ENCODE results near the gene FA2H.
A peak's percentile ranks its signal among the peaks of the same experiment; 100 is the strongest.
"Not testable (repeated sequence)": the region's sequence is repeated elsewhere in the genome, so short reads cannot be mapped to it uniquely, and the experiment has no call there.

The FA2H gene

GRCh38 chr16:74767749-74768148 lies 6.9 kb downstream of the FA2H start:
- Histone ChIP-seq H3K9me3 (ENCODE audit: insufficient read depth, low read length) (no peaks in the 10 kb centered on the region), H3K27ac (ENCODE audit: low read depth, low read length) (no peak overlapping the region), H3K4me2 (ENCODE audit: low read depth, low read length, poor library complexity, severe bottlenecking) (no peak overlapping the region), H3K36me3 (ENCODE audit: low read length) (no peaks in the 10 kb centered on the region), H4K20me1 (ENCODE audit: low read depth, low read length) (no peaks in the 10 kb centered on the region), H3K79me2 (ENCODE audit: insufficient read depth, low read length) (no peaks in the 10 kb centered on the region), H2AFZ (ENCODE audit: low read depth, low read length, severe bottlenecking) (no peak overlapping the region), H3K9me2 (replicated peaks; ENCODE audit: insufficient read depth, low read length) (no peaks in the 10 kb centered on the region), H3K27me3 (ENCODE audit: low read length) (no peaks in the 10 kb centered on the region), H3F3A (ENCODE audit: insufficient read depth) (no peaks in the 10 kb centered on the region), H3K4me3 (ENCODE audit: insufficient read depth, low read length, poor library complexity, severe bottlenecking) (no peak overlapping the region), H3K9ac (ENCODE audit: low read length) (no peak overlapping the region)
- TF ChIP-seq EZH2phosphoT487 (conservative IDR thresholded peaks at IDR 0.05; ENCODE audit: low read length) (no peak), CTCF (IDR thresholded peaks at IDR 0.05; ENCODE audit: insufficient read depth, low read length, poor library complexity, severe bottlenecking) (no peak)

GRCh38 chr16:74766729-74767128 lies 7.9 kb downstream of the FA2H start:
- Histone ChIP-seq H3K36me3 (ENCODE audit: low read length) (no peaks in the 10 kb centered on the region), H3K4me3 (ENCODE audit: insufficient read depth, low read length, poor library complexity, severe bottlenecking) (no peak overlapping the region), H3K27ac (ENCODE audit: low read depth, low read length) (no peak overlapping the region), H4K20me1 (ENCODE audit: low read depth, low read length) (no peaks in the 10 kb centered on the region), H3F3A (ENCODE audit: insufficient read depth) (no peaks in the 10 kb centered on the region), H3K9ac (ENCODE audit: low read length) (no peak overlapping the region), H3K9me3 (ENCODE audit: insufficient read depth, low read length) (no peaks in the 10 kb centered on the region), H3K79me2 (ENCODE audit: insufficient read depth, low read length) (no peaks in the 10 kb centered on the region), H3K9me2 (replicated peaks; ENCODE audit: insufficient read depth, low read length) (no peaks in the 10 kb centered on the region), H2AFZ (ENCODE audit: low read depth, low read length, severe bottlenecking) (no peak overlapping the region), H3K4me2 (ENCODE audit: low read depth, low read length, poor library complexity, severe bottlenecking) (no peak overlapping the region), H3K27me3 (ENCODE audit: low read length) (no peaks in the 10 kb centered on the region)
- no peak for TF ChIP-seq EZH2phosphoT487 (conservative IDR thresholded peaks at IDR 0.05; ENCODE audit: low read length)
- TF ChIP-seq CTCF (IDR thresholded peaks at IDR 0.05; ENCODE audit: insufficient read depth, low read length, poor library complexity, severe bottlenecking) = peak; percentile 20

DNA sequence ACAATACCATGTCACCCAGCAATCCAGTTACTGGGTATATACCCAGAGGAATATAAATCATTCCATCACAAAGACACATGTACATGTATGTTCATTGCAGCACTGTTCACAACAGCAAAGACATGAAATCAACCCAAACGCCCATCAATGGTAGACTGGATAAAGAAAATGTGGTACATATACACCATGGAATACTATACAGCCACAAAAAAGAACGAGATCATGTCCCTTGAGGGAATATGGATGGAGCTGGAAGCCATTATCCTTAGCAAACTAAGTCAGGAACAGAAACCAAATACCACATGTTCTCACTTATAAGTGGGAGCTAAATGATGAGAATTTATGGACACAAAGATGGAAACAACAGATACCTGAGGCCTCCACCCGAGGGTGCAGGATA lies 10.4 kb downstream of the FA2H start:
- not testable (repeated sequence) for H3K79me2 ChIP-seq (ENCODE audit: insufficient read depth, low read length); H3K4me3 ChIP-seq (ENCODE audit: insufficient read depth, low read length, poor library complexity, severe bottlenecking); H3K9me3 ChIP-seq (ENCODE audit: insufficient read depth, low read length); H3K9ac ChIP-seq (ENCODE audit: low read length); H3K27ac ChIP-seq (ENCODE audit: low read depth, low read length); H3K36me3 ChIP-seq (ENCODE audit: low read length); H2AFZ ChIP-seq (ENCODE audit: low read depth, low read length, severe bottlenecking); H4K20me1 ChIP-seq (ENCODE audit: low read depth, low read length); H3K9me2 ChIP-seq (replicated peaks; ENCODE audit: insufficient read depth, low read length); H3K27me3 ChIP-seq (ENCODE audit: low read length); H3F3A ChIP-seq (ENCODE audit: insufficient read depth); H3K4me2 ChIP-seq (ENCODE audit: low read depth, low read length, poor library complexity, severe bottlenecking)

DNA sequence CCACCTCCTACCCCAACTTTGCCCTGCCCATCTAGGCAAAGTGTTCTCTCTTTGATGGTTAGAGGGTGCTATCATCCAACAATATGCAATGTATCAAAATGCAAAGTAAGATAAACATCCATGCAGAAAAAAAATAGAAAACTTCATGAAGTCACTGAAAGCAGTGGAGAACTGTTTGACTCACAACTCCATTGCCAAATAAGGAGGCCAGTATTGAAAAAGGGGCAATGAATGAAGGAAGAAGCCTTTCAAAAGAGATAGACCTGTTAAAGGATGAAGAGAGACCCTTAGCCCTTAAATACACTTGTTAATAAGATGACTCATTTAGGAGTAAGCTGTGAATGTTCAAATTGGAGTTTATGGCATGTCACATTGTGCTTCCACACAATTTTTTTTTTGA lies 13.0 kb downstream of the FA2H start:
- no peak overlapping the region for H3K4me2 ChIP-seq (ENCODE audit: low read depth, low read length, poor library complexity, severe bottlenecking)
- no peaks in the 10 kb centered on the region for H3K9me2 ChIP-seq (replicated peaks; ENCODE audit: insufficient read depth, low read length)
- H3K4me3 ChIP-seq (ENCODE audit: insufficient read depth, low read length, poor library complexity, severe bottlenecking) = no peak overlapping the region
- H4K20me1 ChIP-seq (ENCODE audit: low read depth, low read length) = no peaks in the 10 kb centered on the region
- no peaks in the 10 kb centered on the region for H3K9me3 ChIP-seq (ENCODE audit: insufficient read depth, low read length)
- no peaks in the 10 kb centered on the region for H3F3A ChIP-seq (ENCODE audit: insufficient read depth)
- H2AFZ ChIP-seq (ENCODE audit: low read depth, low read length, severe bottlenecking) = no peak overlapping the region
- H3K9ac ChIP-seq (ENCODE audit: low read length) = no peak overlapping the region
- TF ChIP-seq CTCF (IDR thresholded peaks at IDR 0.05; ENCODE audit: insufficient read depth, low read length, poor library complexity, severe bottlenecking) (no peak), EZH2phosphoT487 (conservative IDR thresholded peaks at IDR 0.05; ENCODE audit: low read length) (no peak)
- H3K36me3 ChIP-seq (ENCODE audit: low read length) = no peaks in the 10 kb centered on the region
- H3K27me3 ChIP-seq (ENCODE audit: low read length) = no peaks in the 10 kb centered on the region
- H3K79me2 ChIP-seq (ENCODE audit: insufficient read depth, low read length) = no peaks in the 10 kb centered on the region
- H3K27ac ChIP-seq (ENCODE audit: low read depth, low read length) = no peak overlapping the region
